H1 (cell line): Measurements from ENCODE around the gene TDP2. TPM values are rescaled to one million over a fixed set of nuclear protein-coding genes. Genes with fewer than 3 reads are reported as not detected.

Source experiments
- CTCF ChIA-PET: fragments of 300-600 bp; sonication (Branson Sonifier 250); formaldehyde crosslinking; loops from one replicate; lab custom pipeline; 2021; ENCODE audit not compliant: partially characterized antibody; lab: Charles Lee
- POLR2A ChIA-PET: fragments of 300-600 bp; sonication (Branson Sonifier 250); formaldehyde crosslinking; loops from one replicate; lab custom pipeline; 2021; ENCODE audit warnings: inconsistent platforms; ENCODE audit not compliant: partially characterized antibody; lab: Charles Lee
- DNase-seq, 2 experiments: peaks; one replicate each; pipeline versions ENCODE4 v3.0.0 to v3.0.0-alpha.2; 2010 to 2022; ENCODE audit warnings: low spot score in 2 of 2, low read depth in 1 of 2, mixed read lengths in 1 of 2
- FAIRE-seq: peaks from 2 replicates; lab custom pipeline; 2011; peaks lifted over from hg19 to GRCh38; lab: Jason Lieb, UNC
- H2AFZ ChIP-seq: 2 replicates; pipeline ENCODE4 v1.8.1; 2012; ENCODE audit warnings: low read length, inconsistent platforms
- H2AK5ac ChIP-seq: 2 replicates; pipeline ENCODE4 v1.6.1; 2013; ENCODE audit warnings: low read depth, low read length
- H2BK120ac ChIP-seq: replicated peaks from 2 replicates; pipeline ENCODE3; 2013; ENCODE audit warnings: low read depth, low read length, inconsistent platforms
- H2BK12ac ChIP-seq: 2 replicates; pipeline ENCODE4 v1.6.1; 2013; ENCODE audit warnings: low read depth, low read length
- H2BK15ac ChIP-seq: 2 replicates; pipeline ENCODE4 v1.6.1; 2013; ENCODE audit warnings: low read length
- H2BK20ac ChIP-seq: 2 replicates; pipeline ENCODE4 v1.6.1; 2013; ENCODE audit warnings: low read length
- H2BK5ac ChIP-seq: 2 replicates; pipeline ENCODE4 v1.6.1; 2013; ENCODE audit warnings: low read depth, low read length
- H3K14ac ChIP-seq: 2 replicates; pipeline ENCODE4 v1.6.1; 2013; ENCODE audit warnings: inconsistent platforms; ENCODE audit not compliant: insufficient read length
- H3K18ac ChIP-seq: 2 replicates; pipeline ENCODE4 v1.6.1; 2013; ENCODE audit warnings: low read length; ENCODE audit errors: extremely low read depth
- H3K23ac ChIP-seq: 2 replicates; pipeline ENCODE4 v1.6.1; 2013; ENCODE audit warnings: inconsistent platforms; ENCODE audit not compliant: insufficient read length
- H3K23me2 ChIP-seq: 2 replicates; pipeline ENCODE4 v1.6.1; 2013; ENCODE audit warnings: low read depth, low read length
- H3K27ac ChIP-seq: 2 replicates; pipeline ENCODE4 v1.6.1; 2011; ENCODE audit warnings: low read depth, low read length, inconsistent platforms
- H3K27me3 ChIP-seq, 4 experiments: replicated peaks in 1 of 4; 1 replicate in 1 of 4; 2 replicates in 3 of 4; pipeline versions ENCODE4 v1.6.1 to v1.8.1; 2011 to 2013; ENCODE audit warnings: low read length in 3 of 4, mild to moderate bottlenecking in 3 of 4, inconsistent platforms in 2 of 4, mixed read lengths in 2 of 4, moderate library complexity in 1 of 4; ENCODE audit not compliant: control insufficient read depth in 3 of 4, insufficient read depth in 3 of 4; ENCODE audit errors: extremely low read depth in 1 of 4
- H3K36me3 ChIP-seq, 4 experiments: 2 replicates each; pipeline versions ENCODE4 v1.6.1 to v1.8.1; 2011 to 2013; ENCODE audit warnings: mild to moderate bottlenecking in 4 of 4, low read length in 3 of 4, moderate library complexity in 2 of 4, control low read depth in 1 of 4, inconsistent platforms in 1 of 4; ENCODE audit not compliant: insufficient read depth in 4 of 4, control insufficient read depth in 2 of 4
- H3K4ac ChIP-seq: replicated peaks from 2 replicates; pipeline ENCODE3; 2013; ENCODE audit warnings: low read length, low read depth, mixed read lengths, inconsistent platforms; ENCODE audit not compliant: insufficient read length
- H3K4me1 ChIP-seq, 4 experiments: replicated peaks in 1 of 4; 1 replicate in 1 of 4; 2 replicates in 3 of 4; pipeline versions ENCODE4 v1.6.1 to v1.8.1; 2011 to 2013; ENCODE audit warnings: low read length in 3 of 4, inconsistent platforms in 2 of 4, mixed read lengths in 1 of 4; ENCODE audit not compliant: insufficient read depth in 4 of 4, control insufficient read depth in 3 of 4
- H3K4me2 ChIP-seq, 2 experiments: 2 replicates each; pipeline versions ENCODE4 v1.6.1 to v1.8.1; 2011 to 2013; ENCODE audit warnings: low read depth in 2 of 2, low read length in 2 of 2, control low read depth in 1 of 2, inconsistent platforms in 1 of 2, mild to moderate bottlenecking in 1 of 2; ENCODE audit not compliant: insufficient read depth in 1 of 2
- H3K4me3 ChIP-seq, 4 experiments: fragments of 200-600, 300-600 bp in 1 of 4; sonication (generic), shearing (Covaris generic), sonication (Bioruptor Twin) in 1 of 4; 2 replicates each; pipeline versions ENCODE4 v1.5.1 to v1.8.1; 2011 to 2016; ENCODE audit warnings: low read length in 4 of 4, low read depth in 3 of 4, control low read depth in 2 of 4, inconsistent platforms in 2 of 4, mild to moderate bottlenecking in 2 of 4, mixed read lengths in 1 of 4, moderate library complexity in 1 of 4; ENCODE audit not compliant: insufficient read depth in 2 of 4; ENCODE audit errors: extremely low read depth in 1 of 4
- H3K56ac ChIP-seq: replicated peaks from 2 replicates; pipeline ENCODE3; 2013; ENCODE audit warnings: low read depth, mild to moderate bottlenecking, mixed read lengths, low read length, inconsistent platforms; ENCODE audit not compliant: insufficient read length
- H3K79me1 ChIP-seq: 2 replicates; pipeline ENCODE4 v1.6.1; 2013; ENCODE audit warnings: low read depth, low read length, control low read depth
- H3K79me2 ChIP-seq, 2 experiments: 2 replicates each; pipeline versions ENCODE4 v1.6.1 to v1.8.1; 2012 to 2013; ENCODE audit warnings: low read length in 2 of 2, mild to moderate bottlenecking in 2 of 2, inconsistent platforms in 1 of 2; ENCODE audit not compliant: insufficient read depth in 2 of 2, control insufficient read depth in 1 of 2
- H3K9ac ChIP-seq, 4 experiments: replicated peaks in 1 of 4; 1 replicate in 1 of 4; 2 replicates in 3 of 4; pipeline versions ENCODE4 v1.6.1 to v1.8.1; 2011 to 2013; ENCODE audit warnings: low read depth in 3 of 4, low read length in 3 of 4, control low read depth in 2 of 4, mild to moderate bottlenecking in 2 of 4, moderate library complexity in 2 of 4, inconsistent platforms in 1 of 4; ENCODE audit errors: extremely low read depth in 1 of 4
- H3K9me3 ChIP-seq, 2 experiments: 2 replicates each; pipeline versions ENCODE4 v1.6.1 to v1.8.1; 2012 to 2013; ENCODE audit warnings: mild to moderate bottlenecking in 2 of 2, moderate library complexity in 2 of 2, control low read depth in 1 of 2, inconsistent platforms in 1 of 2, low read depth in 1 of 2, low read length in 1 of 2, mixed read lengths in 1 of 2; ENCODE audit not compliant: insufficient read depth in 2 of 2
- H4K20me1 ChIP-seq, 2 experiments: replicated peaks in 1 of 2; 2 replicates each; pipeline versions ENCODE3 to v1.8.1; 2011 to 2013; ENCODE audit warnings: inconsistent platforms in 2 of 2, low read length in 2 of 2, mild to moderate bottlenecking in 1 of 2; ENCODE audit not compliant: insufficient read depth in 2 of 2, control insufficient read depth in 1 of 2
- H4K5ac ChIP-seq: 2 replicates; pipeline ENCODE4 v1.6.1; 2013; ENCODE audit warnings: low read length, low read depth, mixed read lengths, inconsistent platforms; ENCODE audit not compliant: insufficient read length
- H4K8ac ChIP-seq: 2 replicates; pipeline ENCODE4 v1.8.0; 2013; ENCODE audit warnings: mild to moderate bottlenecking, moderate library complexity, low read length, inconsistent platforms; ENCODE audit not compliant: insufficient read depth; ENCODE audit errors: extremely low read depth
- H4K91ac ChIP-seq: replicated peaks from 2 replicates; pipeline ENCODE3; 2013; ENCODE audit warnings: low read length, mixed read lengths, inconsistent platforms; ENCODE audit not compliant: insufficient read length
- BCL11A ChIP-seq, 2 experiments: IDR thresholded peaks; one replicate each; pipeline ENCODE4 v1.6.1; 2011; ENCODE audit warnings: low read depth in 2 of 2, low read length in 2 of 2, mild to moderate bottlenecking in 2 of 2
- BRCA1 ChIP-seq: IDR thresholded peaks from 2 replicates; pipeline ENCODE4 v1.6.1; 2012; ENCODE audit warnings: low read depth, low read length, improper control_type of control experiment
- FOSL1 ChIP-seq: IDR thresholded peaks from 2 replicates; pipeline ENCODE4 v1.6.1; 2011; ENCODE audit warnings: mild to moderate bottlenecking, low read depth, low read length, moderate library complexity; ENCODE audit not compliant: insufficient read depth
- POLR2A ChIP-seq, 2 experiments: IDR thresholded peaks; 1 replicate in 1 of 2; 2 replicates in 1 of 2; pipeline ENCODE4 v1.6.1; 2011; ENCODE audit warnings: low read depth in 2 of 2, low read length in 2 of 2, mild to moderate bottlenecking in 2 of 2; ENCODE audit errors: control extremely low read depth in 1 of 2
- POLR2AphosphoS5 ChIP-seq: IDR thresholded peaks from 2 replicates; pipeline ENCODE4 v1.6.1; 2011; ENCODE audit warnings: low read depth, low read length
- POU5F1 ChIP-seq: IDR thresholded peaks from 2 replicates; pipeline ENCODE4 v1.6.1; 2011; ENCODE audit warnings: low read depth, mild to moderate bottlenecking, low read length, moderate library complexity
- RNF2 ChIP-seq: fragments of 200-900, 300-1000 bp; sonication (generic); IDR thresholded peaks from 2 replicates; pipeline ENCODE4 v1.7.1; 2016; ENCODE audit warnings: borderline replicate concordance, low read depth, mild to moderate bottlenecking, antibody characterized with exemption, low read length; ENCODE audit not compliant: poor library complexity, severe bottlenecking; ENCODE audit errors: missing control alignments
- SIRT6 ChIP-seq: IDR thresholded peaks from one replicate; pipeline ENCODE4 v1.7.1; 2012; ENCODE audit warnings: low read length, inconsistent platforms
- SIX5 ChIP-seq: IDR thresholded peaks from 2 replicates; pipeline ENCODE4 v1.6.1; 2011; ENCODE audit warnings: mild to moderate bottlenecking, low read depth, low read length
- SP1 ChIP-seq: IDR thresholded peaks from 2 replicates; pipeline ENCODE4 v1.6.1; 2011; ENCODE audit warnings: low read depth, low read length
- TAF1 ChIP-seq: IDR thresholded peaks from 2 replicates; pipeline ENCODE4 v1.6.1; 2011; ENCODE audit warnings: mild to moderate bottlenecking, low read depth, low read length
- TBP ChIP-seq: IDR thresholded peaks from 2 replicates; pipeline ENCODE4 v1.6.1; 2011; ENCODE audit warnings: low read depth, low read length, improper control_type of control experiment
- TCF12 ChIP-seq: IDR thresholded peaks from 2 replicates; pipeline ENCODE4 v1.6.1; 2011; ENCODE audit warnings: low read depth, mild to moderate bottlenecking, low read length
- YY1 ChIP-seq: IDR thresholded peaks from 2 replicates; pipeline ENCODE4 v1.6.1; 2011; ENCODE audit warnings: low read depth, mild to moderate bottlenecking, low read length
- WGBS, 2 experiments: shearing (Covaris generic) in 1 of 2; methylation state at CpG; one replicate each; pipeline versions ENCODE4 v1.1.6 to v1.1.7; 2013 to 2015; ENCODE audit warnings: low lambda C conversion rate in 2 of 2, mixed read lengths in 2 of 2, inconsistent platforms in 1 of 2, low coverage in 1 of 2, missing lambda C conversion rate in 1 of 2; ENCODE audit not compliant: insufficient replicate concordance in 2 of 2, insufficient coverage in 1 of 2, insufficient read length in 1 of 2; ENCODE audit errors: extremely low coverage in 1 of 2, missing lambda C conversion rate in 1 of 2; 5-methylcytosine and 5-hydroxymethylcytosine counted together
- polyA plus RNA-seq, 7 experiments: library from polyadenylated mRNA; depleted of rRNA in 3 of 7; stranded (reverse) in 5 of 7; unstranded in 2 of 7; fragments of >200 nt in 5 of 7; fragments of 200-250 nt in 2 of 7; gene quantifications; 1 replicate in 5 of 7; 2 replicates in 1 of 7; 4 replicates in 1 of 7; pipeline versions ENCODE4 v1.2.1 to v1.2.3, GENCODE V29; 2011 to 2013; ENCODE audit warnings: missing spikeins in 2 of 7, mixed read lengths in 2 of 7
- total RNA-seq: library from RNA; stranded (reverse); fragmentation: NEBNext Ultra II Directional; extraction: Animal tissue kit (Norgen Biotek cat#: 25700); gene quantifications from 2 replicates; pipeline ENCODE4 v1.2.1, GENCODE V29; 2021

Gene TDP2
- total and polyA plus RNA-seq, 2 of the 8 experiments (the other 6 are each of a cell fraction or from before 2014, with no cell fraction given), result 18.8 to 51.6 TPM

GRCh38 chr6:24630856-24631505 lies 35.7 kb downstream of the TDP2 start:
- Histone ChIP-seq H3K4me1 (peaks cover 0 to 4% (median 0%) of the 10 kb centered on the region in 4 experiments; a peak in 4 of 7 replicates), H2BK120ac (no peak overlapping the region), H3K4me3 (no peak overlapping the region), H2BK20ac (no peak overlapping the region), H3K36me3 (no peaks in the 10 kb centered on the region), H4K91ac (no peak overlapping the region), H3K9me3 (peaks cover 0 to 2% of the 10 kb centered on the region in 2 experiments; a peak in 1 of 4 replicates), H3K23me2 (no peaks in the 10 kb centered on the region), H4K20me1 (no peaks in the 10 kb centered on the region), H2BK12ac (no peak overlapping the region), H4K8ac (no peak overlapping the region), H2AFZ (peak overlapping the region; percentile 67), H3K14ac (no peak overlapping the region), H2AK5ac (no peak overlapping the region), H3K23ac (no peak overlapping the region), H2BK5ac (no peak overlapping the region), H3K18ac (no peak overlapping the region), H3K9ac (no peak overlapping the region; a peak in 1 of 7 replicates), H3K27ac (0 out of 2 replicates have a peak overlapping the region, but pooled peaks have one; percentile 10), H3K79me2 (no peaks in the 10 kb centered on the region), H3K79me1 (no peaks in the 10 kb centered on the region), H3K56ac (no peak overlapping the region), H3K27me3 (no peaks in the 10 kb centered on the region), H3K4me2 (peak overlapping the region in 1 of 2 experiments; percentile 18; a peak in 2 of 4 replicates), H3K4ac (no peak overlapping the region), H4K5ac (no peak overlapping the region), H2BK15ac (no peak overlapping the region)
- DNase-seq (no peak), FAIRE-seq (no peak)
- WGBS, 2 experiments, result 76% methylated on average over 5 of the region's 5 CpGs; no CpG with 5 or more reads in 1 of the 2 experiments
- ChIA-PET POLR2A (interaction anchor here (1.0 to 1.6 kb wide), 2 partner anchors 10 to 26 kb away, joined by 3 to 4 read pairs; no protein-coding TSS in a partner anchor), CTCF (interaction anchor here (0.6 to 1.6 kb wide), 7 partner anchors 9 to 52 kb away, joined by 3 to 7 read pairs (median 5); partner anchors contain the start of gene KIAA0319)
- no peak for TF ChIP-seq POLR2AphosphoS5
- no peak for TF ChIP-seq POU5F1
- TF ChIP-seq SIRT6, result no peak
- no peak for TF ChIP-seq RNF2
- no peak for TF ChIP-seq BRCA1
- no peak for TF ChIP-seq TAF1
- TF ChIP-seq BCL11A (IDR thresholded peaks at IDR 0.05; ENCODE audit: low read depth in 2 of 2, low read length in 2 of 2), result no peak
- TF ChIP-seq TCF12, result no peak
- no peak for TF ChIP-seq POLR2A (IDR thresholded peaks at IDR 0.05; ENCODE audit: control extremely low read depth in 1 of 2, low read depth in 2 of 2, low read length in 2 of 2)
- TF ChIP-seq SIX5, result no peak
- TF ChIP-seq FOSL1, result no peak
- TF ChIP-seq SP1, result no peak
- no peak for TF ChIP-seq TBP
- no peak for TF ChIP-seq YY1
